ENCODE measurements around the gene MAF.

The MAF gene

DNA sequence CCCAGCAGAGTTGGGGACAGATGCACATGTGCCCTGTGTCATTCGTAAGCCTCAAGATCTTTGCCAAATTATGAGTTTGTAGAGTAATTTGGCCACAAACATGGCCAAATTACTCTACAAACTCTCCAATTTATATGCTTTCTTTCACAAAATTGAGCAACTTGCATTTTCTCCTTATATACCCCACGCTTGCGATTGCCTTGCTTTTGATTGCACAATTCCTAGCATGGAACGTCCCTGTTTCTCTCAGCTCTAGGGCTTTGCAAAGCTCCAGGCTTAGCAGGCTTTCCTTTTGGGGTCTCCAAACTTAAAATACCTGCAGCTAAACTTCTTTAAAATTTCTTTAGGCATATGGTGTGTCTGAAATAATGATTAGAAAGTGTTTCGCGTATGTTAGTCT is 28.5 kb upstream of the MAF start:
- H3K4me3 ChIP-seq (replicated peaks; ENCODE audit: low read depth, low read length) = no peak overlapping the region
- DNase-seq (ENCODE audit: low read depth) = no peak
- TF ChIP-seq CTCF (IDR thresholded peaks at IDR 0.05; ENCODE audit: low read length, missing control alignments) = no peak

GRCh38 chr16:79628501-79628975 is 28.0 kb upstream of the MAF start:
- DNase-seq (ENCODE audit: low read depth) = peak; percentile 7
- no peak for TF ChIP-seq CTCF (IDR thresholded peaks at IDR 0.05; ENCODE audit: low read length, missing control alignments)
- no peak overlapping the region for H3K4me3 ChIP-seq (replicated peaks; ENCODE audit: low read depth, low read length)

- no peak for TF ChIP-seq CTCF (IDR thresholded peaks at IDR 0.05; ENCODE audit: low read length, missing control alignments)
- H3K4me3 ChIP-seq (replicated peaks; ENCODE audit: low read depth, low read length) = no peak overlapping the region
- no peak for DNase-seq (ENCODE audit: low read depth)
Observed at GRCh38 chr16:79627092-79627491, 26.6 kb upstream of the MAF start.

DNA sequence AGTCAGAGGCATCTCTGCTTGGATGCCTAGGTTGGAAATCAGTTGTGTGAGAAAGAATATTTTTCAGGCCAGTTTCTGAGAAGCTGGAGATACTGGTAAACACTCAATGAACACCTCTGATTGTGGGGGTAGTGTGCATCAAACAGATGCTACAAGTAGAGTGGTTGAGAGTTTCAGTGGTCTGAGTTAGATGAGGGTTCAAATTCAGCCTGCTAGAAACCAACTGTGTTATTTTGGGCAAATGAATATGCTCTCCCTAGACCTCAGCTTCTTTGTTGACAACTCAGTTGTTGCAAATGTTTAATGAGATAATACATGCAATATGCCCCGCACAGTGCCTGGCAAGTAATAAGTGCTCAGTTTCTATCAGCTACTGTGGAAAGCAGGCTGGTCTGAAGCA is 25.2 kb upstream of the MAF start:
- TF ChIP-seq CTCF (IDR thresholded peaks at IDR 0.05; ENCODE audit: low read length, missing control alignments) = no peak
- H3K4me3 ChIP-seq (replicated peaks; ENCODE audit: low read depth, low read length) = no peak overlapping the region
- no peak for DNase-seq (ENCODE audit: low read depth)

GRCh38 chr16:79623824-79624223 is 23.3 kb upstream of the MAF start:
- TF ChIP-seq CTCF (IDR thresholded peaks at IDR 0.05; ENCODE audit: low read length, missing control alignments) = no peak
- no peak overlapping the region for H3K4me3 ChIP-seq (replicated peaks; ENCODE audit: low read depth, low read length)
- DNase-seq (ENCODE audit: low read depth) = no peak

DNA sequence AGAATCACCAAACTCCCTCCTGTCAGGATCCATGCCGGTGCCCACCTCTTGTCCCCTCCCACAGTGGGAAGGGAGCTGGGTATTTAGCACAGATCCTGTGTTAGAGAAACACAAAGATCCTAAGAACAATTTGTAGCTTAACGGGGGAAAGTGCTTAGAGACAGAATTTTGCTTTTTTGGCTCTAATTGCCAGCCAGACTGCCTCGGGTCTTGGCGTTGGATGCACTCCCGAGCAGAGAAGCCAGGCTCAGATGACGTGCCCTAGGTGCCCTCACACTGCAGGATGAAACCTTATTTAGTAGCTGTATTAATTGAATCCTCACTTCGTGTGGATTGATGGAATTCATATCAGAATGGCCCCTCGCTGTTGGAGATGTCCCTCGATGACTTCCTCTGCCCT is 22.5 kb upstream of the MAF start:
- DNase-seq (ENCODE audit: low read depth) = no peak
- no peak for TF ChIP-seq CTCF (IDR thresholded peaks at IDR 0.05; ENCODE audit: low read length, missing control alignments)
- H3K4me3 ChIP-seq (replicated peaks; ENCODE audit: low read depth, low read length) = no peak overlapping the region

- H3K4me3 ChIP-seq (replicated peaks; ENCODE audit: low read depth, low read length) = no peak overlapping the region
- TF ChIP-seq CTCF (IDR thresholded peaks at IDR 0.05; ENCODE audit: low read length, missing control alignments) = no peak
- no peak for DNase-seq (ENCODE audit: low read depth)
Observed at GRCh38 chr16:79621027-79621426, 20.5 kb upstream of the MAF start.

Measured in fibroblast of pulmonary artery (primary cell).